CD8-positive, alpha-beta memory T cell (primary cell): ENCODE data around the gene MGAT4C. TPM values are rescaled to one million over a fixed set of nuclear protein-coding genes. Genes with fewer than 3 reads are reported as not detected.
"Not testable (repeated sequence)": the region's sequence is repeated elsewhere in the genome, so short reads cannot be mapped to it uniquely, and the experiment has no call there.

Experiments
- CTCF ChIA-PET: fragments of 350-600 bp; sonication (Branson Sonifier 250); formaldehyde crosslinking; loops from one replicate; lab custom pipeline; 2021; ENCODE audit warnings: antibody characterized with exemption; lab: Charles Lee
- POLR2A ChIA-PET: fragments of 350-600 bp; sonication (Branson Sonifier 250); formaldehyde crosslinking; loops from one replicate; lab custom pipeline; 2021; ENCODE audit warnings: antibody characterized with exemption; lab: Charles Lee
- DNase-seq, 5 donors: peaks; one replicate each; pipeline versions ENCODE4 v3.0.0 to v3.0.0-alpha.2; 2020 to 2022; ENCODE audit warnings: mixed read lengths in 1 of 5
- H3K27ac ChIP-seq: one replicate; pipeline ENCODE4 v1.7.0; 2013; ENCODE audit warnings: low read depth, mild to moderate bottlenecking, low read length, moderate library complexity
- H3K27me3 ChIP-seq: 2 replicates; pipeline ENCODE4 v1.7.0; 2013; ENCODE audit warnings: low read length, mild to moderate bottlenecking; ENCODE audit not compliant: insufficient read depth, poor library complexity, severe bottlenecking
- H3K36me3 ChIP-seq: 2 replicates; pipeline ENCODE4 v1.7.0; 2013; ENCODE audit warnings: mild to moderate bottlenecking, low read length, moderate library complexity; ENCODE audit not compliant: insufficient read depth
- H3K4me1 ChIP-seq: 2 replicates; pipeline ENCODE4 v1.7.0; 2013; ENCODE audit warnings: mild to moderate bottlenecking, low read length, moderate library complexity; ENCODE audit not compliant: insufficient read depth
- H3K4me3 ChIP-seq: 2 replicates; pipeline ENCODE4 v1.7.0; 2013; ENCODE audit warnings: mild to moderate bottlenecking, low read length
- H3K9me3 ChIP-seq: 2 replicates; pipeline ENCODE4 v1.7.0; 2013; ENCODE audit warnings: mild to moderate bottlenecking, low read length
- H3K27ac Mint-ChIP-seq, 8 donors: one replicate each; pipeline ENCODE4 v1.8.0; 2020 to 2021; ENCODE audit warnings: mixed read lengths in 8 of 8, mild to moderate bottlenecking in 6 of 8, inconsistent platforms in 3 of 8, moderate library complexity in 3 of 8
- H3K27me3 Mint-ChIP-seq, 2 donors: one replicate each; pipeline ENCODE4 v1.8.0; 2020 to 2021; ENCODE audit warnings: mixed read lengths in 2 of 2, mild to moderate bottlenecking in 1 of 2, moderate library complexity in 1 of 2
- H3K36me3 Mint-ChIP-seq, 3 donors: one replicate each; pipeline ENCODE4 v1.8.0; 2020 to 2021; ENCODE audit warnings: mixed read lengths in 3 of 3, inconsistent platforms in 1 of 3, mild to moderate bottlenecking in 1 of 3
- H3K4me1 Mint-ChIP-seq, 3 donors: one replicate each; pipeline ENCODE4 v1.8.0; 2020 to 2021; ENCODE audit warnings: mixed read lengths in 3 of 3, inconsistent platforms in 1 of 3, mild to moderate bottlenecking in 1 of 3
- H3K4me3 Mint-ChIP-seq, 7 donors: one replicate each; pipeline ENCODE4 v1.8.0; 2020 to 2021; ENCODE audit warnings: mixed read lengths in 7 of 7, mild to moderate bottlenecking in 6 of 7, moderate library complexity in 4 of 7, inconsistent platforms in 2 of 7
- H3K9me3 Mint-ChIP-seq, 5 donors: one replicate each; pipeline ENCODE4 v1.8.0; 2020 to 2022; ENCODE audit warnings: mixed read lengths in 5 of 5, mild to moderate bottlenecking in 3 of 5, moderate library complexity in 2 of 5, inconsistent platforms in 1 of 5
- polyA plus RNA-seq: library from polyadenylated mRNA; unstranded; fragments of 300-500 nt; fragmentation: Illumina TruSeq; gene quantifications from one replicate; pipeline ENCODE4 v1.2.3, GENCODE V29; 2021
- total RNA-seq, 2 experiments: library from RNA; stranded (reverse); gene quantifications; one replicate each; pipeline ENCODE4 v1.2.3, GENCODE V29; 2021

The MGAT4C gene
- total RNA-seq (not detected), polyA plus RNA-seq (not detected)

GRCh38 chr12:86256163-86256562, at the start of gene MGAT4C:
Gene MGAT4C (minus strand): TSS chr12:86256391.
- ChIA-PET POLR2A (no interaction called here), CTCF (no interaction called here)
- no peaks in the 10 kb centered on the region for H3K27me3 Mint-ChIP-seq
- no peaks in the 10 kb centered on the region for H3K36me3 Mint-ChIP-seq
- no peaks in the 10 kb centered on the region for H3K27me3 ChIP-seq
- no peak within 1 kb of the TSS for H3K4me3 Mint-ChIP-seq
- H3K4me1 ChIP-seq: no peaks in the 10 kb centered on the region
- H3K9me3 ChIP-seq: no peaks in the 10 kb centered on the region
- peaks cover 0 to 16% (median 0%) of the 10 kb centered on the region in 5 donors for H3K9me3 Mint-ChIP-seq
- DNase-seq: no peak
- no peak within 1 kb of the TSS for H3K4me3 ChIP-seq
- no peaks in the 10 kb centered on the region for H3K36me3 ChIP-seq
- no peak within 1 kb of the TSS for H3K27ac Mint-ChIP-seq
- H3K27ac ChIP-seq: no peak within 1 kb of the TSS
- no peaks in the 10 kb centered on the region for H3K4me1 Mint-ChIP-seq

DNA sequence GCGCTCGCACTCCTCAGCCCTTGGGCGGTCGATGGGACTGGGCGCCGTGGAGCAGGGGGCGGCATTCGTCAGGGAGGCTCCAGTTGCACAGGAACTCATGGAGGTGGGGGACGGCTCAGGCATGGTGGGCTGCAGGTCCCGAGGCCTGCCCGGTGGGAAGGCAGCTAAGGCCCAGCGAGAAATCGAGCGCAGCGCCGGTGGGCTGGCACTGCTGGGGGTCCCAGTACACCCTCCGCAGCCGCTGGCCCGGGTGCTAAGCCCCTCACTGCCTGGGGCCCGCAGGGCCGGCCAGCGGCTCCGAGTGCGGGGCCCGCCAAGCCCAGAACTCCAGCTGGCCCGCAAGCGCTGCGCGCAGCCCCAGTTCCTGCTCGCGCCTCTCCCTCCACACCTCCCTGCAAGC, 40.2 kb upstream of the MGAT4C start:
- H3K4me3 ChIP-seq, H3K27ac Mint-ChIP-seq, H3K4me3 Mint-ChIP-seq, H3K4me1 ChIP-seq, H3K27me3 Mint-ChIP-seq, POLR2A ChIA-PET, CTCF ChIA-PET, H3K27ac ChIP-seq, DNase-seq, H3K4me1 Mint-ChIP-seq, H3K9me3 ChIP-seq, H3K27me3 ChIP-seq, H3K36me3 Mint-ChIP-seq, H3K36me3 ChIP-seq, H3K9me3 Mint-ChIP-seq: not testable (repeated sequence)

GRCh38 chr12:86293682-86294240, 37.6 kb upstream of the MGAT4C start:
- no peak for DNase-seq
- Histone ChIP-seq H3K27me3 (no peaks in the 10 kb centered on the region), H3K4me1 (no peaks in the 10 kb centered on the region), H3K9me3 (no peaks in the 10 kb centered on the region), H3K27ac (no peak overlapping the region), H3K4me3 (no peak overlapping the region), H3K36me3 (no peaks in the 10 kb centered on the region)
- Mint-ChIP-seq H3K27ac (no peak overlapping the region), H3K4me3 (no peak overlapping the region), H3K27me3 (no peaks in the 10 kb centered on the region), H3K36me3 (peaks cover 0 to 2% (median 0%) of the 10 kb centered on the region in 3 donors), H3K9me3 (peaks cover 2 to 13% (median 3%) of the 10 kb centered on the region in 5 donors), H3K4me1 (no peaks in the 10 kb centered on the region)
- POLR2A ChIA-PET: no interaction called here
- CTCF ChIA-PET: no interaction called here

GRCh38 chr12:86292480-86292879, 36.3 kb upstream of the MGAT4C start:
- POLR2A ChIA-PET: no interaction called here
- Histone ChIP-seq H3K4me3 (no peak overlapping the region), H3K4me1 (no peaks in the 10 kb centered on the region), H3K9me3 (no peaks in the 10 kb centered on the region), H3K27me3 (no peaks in the 10 kb centered on the region), H3K36me3 (no peaks in the 10 kb centered on the region), H3K27ac (no peak overlapping the region)
- Mint-ChIP-seq H3K27ac (no peak overlapping the region), H3K4me3 (no peak overlapping the region), H3K27me3 (no peaks in the 10 kb centered on the region), H3K9me3 (peaks cover 2 to 15% (median 4%) of the 10 kb centered on the region in 5 donors), H3K36me3 (peaks cover 0 to 2% (median 0%) of the 10 kb centered on the region in 3 donors), H3K4me1 (no peaks in the 10 kb centered on the region)
- CTCF ChIA-PET: no interaction called here
- no peak for DNase-seq

- H3K27me3 Mint-ChIP-seq: no peaks in the 10 kb centered on the region
- CTCF ChIA-PET: no interaction called here
- Histone ChIP-seq H3K27me3 (no peaks in the 10 kb centered on the region), H3K4me1 (no peaks in the 10 kb centered on the region), H3K4me3 (no peak overlapping the region), H3K36me3 (no peaks in the 10 kb centered on the region), H3K27ac (no peak overlapping the region), H3K9me3 (no peaks in the 10 kb centered on the region)
- POLR2A ChIA-PET: no interaction called here
- peaks cover 2 to 15% (median 4%) of the 10 kb centered on the region in 5 donors for H3K9me3 Mint-ChIP-seq
- no peak overlapping the region for H3K4me3 Mint-ChIP-seq
- no peak overlapping the region for H3K27ac Mint-ChIP-seq
- H3K36me3 Mint-ChIP-seq: peaks cover 0 to 2% (median 0%) of the 10 kb centered on the region in 3 donors
- H3K4me1 Mint-ChIP-seq: no peaks in the 10 kb centered on the region
- DNase-seq: no peak
Measured at GRCh38 chr12:86290615-86291014, 34.4 kb upstream of the MGAT4C start.

GRCh38 chr12:86286119-86286518, 29.9 kb upstream of the MGAT4C start:
- ChIA-PET POLR2A (no interaction called here), CTCF (no interaction called here)
- no peaks in the 10 kb centered on the region for H3K4me1 Mint-ChIP-seq

GRCh38 chr12:86283620-86284019, 27.4 kb upstream of the MGAT4C start:
- ChIA-PET CTCF (no interaction called here), POLR2A (no interaction called here)
- Mint-ChIP-seq H3K27ac (no peak overlapping the region), H3K27me3 (no peaks in the 10 kb centered on the region), H3K4me1 (no peaks in the 10 kb centered on the region), H3K4me3 (no peak overlapping the region), H3K9me3 (peaks cover 0 to 17% (median 2%) of the 10 kb centered on the region in 5 donors), H3K36me3 (no peaks in the 10 kb centered on the region)
- Histone ChIP-seq H3K4me1 (no peaks in the 10 kb centered on the region), H3K4me3 (no peak overlapping the region), H3K36me3 (no peaks in the 10 kb centered on the region), H3K27me3 (no peaks in the 10 kb centered on the region), H3K27ac (no peak overlapping the region), H3K9me3 (no peaks in the 10 kb centered on the region)
- DNase-seq: no peak

More at GRCh38 chr12:86286119-86286518, 29.9 kb upstream of the MGAT4C start:
- H3K36me3 ChIP-seq: no peaks in the 10 kb centered on the region
- H3K4me3 ChIP-seq: no peak overlapping the region
- Mint-ChIP-seq H3K9me3 (peaks cover 0 to 15% (median 2%) of the 10 kb centered on the region in 5 donors), H3K27me3 (no peaks in the 10 kb centered on the region), H3K27ac (no peak overlapping the region), H3K4me3 (no peak overlapping the region), H3K36me3 (peaks cover 0 to 2% (median 0%) of the 10 kb centered on the region in 3 donors)
- no peak for DNase-seq
- no peaks in the 10 kb centered on the region for H3K4me1 ChIP-seq
- no peak overlapping the region for H3K27ac ChIP-seq
- no peaks in the 10 kb centered on the region for H3K27me3 ChIP-seq
- no peaks in the 10 kb centered on the region for H3K9me3 ChIP-seq

DNA sequence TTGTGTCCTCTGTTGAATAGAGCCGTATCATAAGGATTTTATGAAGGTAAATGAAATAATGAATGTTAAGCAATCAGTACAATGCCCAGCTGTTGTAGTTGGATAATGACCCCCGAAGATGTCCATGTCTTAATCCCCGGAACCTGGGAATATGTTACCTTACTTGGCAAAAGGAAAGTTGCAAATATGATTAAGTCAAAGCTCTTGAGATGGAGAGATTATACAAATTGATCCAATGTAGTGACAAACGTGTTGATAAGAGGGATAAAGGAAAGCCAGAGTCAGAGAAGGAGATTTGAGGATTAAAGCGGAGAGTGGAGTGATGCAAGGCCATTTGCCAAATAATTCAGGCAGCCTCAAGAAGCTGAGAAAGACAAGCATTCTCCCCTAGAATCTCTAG, 19.2 kb upstream of the MGAT4C start:
- no peaks in the 10 kb centered on the region for H3K4me1 Mint-ChIP-seq
- ChIA-PET POLR2A (no interaction called here), CTCF (no interaction called here)
- no peaks in the 10 kb centered on the region for H3K9me3 ChIP-seq
- H3K9me3 Mint-ChIP-seq: peaks cover 6 to 33% (median 10%) of the 10 kb centered on the region in 5 donors
- no peaks in the 10 kb centered on the region for H3K27me3 Mint-ChIP-seq
- H3K27me3 ChIP-seq: no peaks in the 10 kb centered on the region
- no peak overlapping the region for H3K27ac Mint-ChIP-seq
- no peak overlapping the region for H3K4me3 ChIP-seq
- no peaks in the 10 kb centered on the region for H3K36me3 ChIP-seq
- DNase-seq: no peak
- no peak overlapping the region for H3K27ac ChIP-seq
- no peaks in the 10 kb centered on the region for H3K36me3 Mint-ChIP-seq
- H3K4me1 ChIP-seq: no peaks in the 10 kb centered on the region
- no peak overlapping the region for H3K4me3 Mint-ChIP-seq
